Lower leg skin (tissue), 3 donors: Measurements from ENCODE around the gene WNT5B.

Experiments used
- POLR2A ChIP-seq, 2 donors: fragments of 450-650 bp; IDR thresholded peaks; one replicate each; pipeline ENCODE4 v1.6.1; 2016 to 2017; ENCODE audit warnings: antibody characterized with exemption in 2 of 2, mild to moderate bottlenecking in 1 of 2, moderate library complexity in 1 of 2
- TF ChIP-seq, protein P1 (sequence below), 3 donors: fragments of 450-650 bp; IDR thresholded peaks; one replicate each; pipeline ENCODE4 v1.5.1; 2016; ENCODE audit warnings: antibody characterized with exemption in 3 of 3, mild to moderate bottlenecking in 3 of 3, moderate library complexity in 2 of 3

DNA sequence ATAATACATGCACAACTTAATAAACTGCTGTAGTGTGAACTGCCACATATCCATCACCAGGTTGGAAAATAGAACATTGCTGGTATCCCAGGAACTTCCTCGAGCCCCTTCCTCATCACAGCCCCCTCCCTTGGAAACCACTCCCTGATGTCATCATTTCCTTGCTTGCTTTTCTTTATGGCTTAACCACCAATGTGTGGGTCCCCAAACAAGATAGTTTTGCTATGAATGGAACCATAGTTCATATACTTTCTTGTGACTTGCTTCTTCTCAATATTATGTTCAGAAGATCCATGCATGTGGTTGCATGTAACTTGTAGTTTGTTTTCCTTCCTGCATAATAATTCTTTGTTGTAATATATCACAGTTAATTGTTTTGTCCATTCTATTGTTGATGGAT is 8.9 kb upstream of the WNT5B start:
- TF ChIP-seq, protein P1, sequence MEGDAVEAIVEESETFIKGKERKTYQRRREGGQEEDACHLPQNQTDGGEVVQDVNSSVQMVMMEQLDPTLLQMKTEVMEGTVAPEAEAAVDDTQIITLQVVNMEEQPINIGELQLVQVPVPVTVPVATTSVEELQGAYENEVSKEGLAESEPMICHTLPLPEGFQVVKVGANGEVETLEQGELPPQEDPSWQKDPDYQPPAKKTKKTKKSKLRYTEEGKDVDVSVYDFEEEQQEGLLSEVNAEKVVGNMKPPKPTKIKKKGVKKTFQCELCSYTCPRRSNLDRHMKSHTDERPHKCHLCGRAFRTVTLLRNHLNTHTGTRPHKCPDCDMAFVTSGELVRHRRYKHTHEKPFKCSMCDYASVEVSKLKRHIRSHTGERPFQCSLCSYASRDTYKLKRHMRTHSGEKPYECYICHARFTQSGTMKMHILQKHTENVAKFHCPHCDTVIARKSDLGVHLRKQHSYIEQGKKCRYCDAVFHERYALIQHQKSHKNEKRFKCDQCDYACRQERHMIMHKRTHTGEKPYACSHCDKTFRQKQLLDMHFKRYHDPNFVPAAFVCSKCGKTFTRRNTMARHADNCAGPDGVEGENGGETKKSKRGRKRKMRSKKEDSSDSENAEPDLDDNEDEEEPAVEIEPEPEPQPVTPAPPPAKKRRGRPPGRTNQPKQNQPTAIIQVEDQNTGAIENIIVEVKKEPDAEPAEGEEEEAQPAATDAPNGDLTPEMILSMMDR (IDR thresholded peaks at IDR 0.05), result no peak
- TF ChIP-seq POLR2A (IDR thresholded peaks at IDR 0.05), result no peak
